Neural cell (in vitro differentiated cells): ENCODE results near the gene PCCA. TPM values are rescaled to one million over a fixed set of nuclear protein-coding genes. Genes with fewer than 3 reads are reported as not detected.

Experiments used
- H2AFZ ChIP-seq: fragments of 200-600, 300-800 bp; sonication (generic), shearing (Covaris generic); 2 replicates; pipeline ENCODE4 v1.6.0; 2014; ENCODE audit warnings: low read depth, mild to moderate bottlenecking, antibody characterized with exemption, low read length, moderate library complexity
- H3F3A ChIP-seq: fragments of 200-600 bp; shearing (Covaris generic); 2 replicates; pipeline ENCODE4 v1.6.1; 2016; ENCODE audit warnings: mild to moderate bottlenecking, moderate library complexity, mixed read lengths, antibody characterized with exemption, low read length; ENCODE audit not compliant: insufficient read depth, poor library complexity, severe bottlenecking
- H3K27ac ChIP-seq: fragments of 200-600, 300-800 bp; sonication (generic), shearing (Covaris generic); 2 replicates; pipeline ENCODE4 v1.5.1; 2014; ENCODE audit warnings: mild to moderate bottlenecking, low read length, moderate library complexity
- H3K27me3 ChIP-seq: fragments of 300-800, 200-600 bp; sonication (generic), shearing (Covaris generic); 2 replicates; pipeline ENCODE4 v1.6.0; 2014; ENCODE audit warnings: mild to moderate bottlenecking, low read depth, low read length, moderate library complexity; ENCODE audit not compliant: insufficient read depth
- H3K36me3 ChIP-seq: fragments of 300-800, 200-600 bp; sonication (generic), shearing (Covaris generic); 2 replicates; pipeline ENCODE4 v1.5.1; 2014; ENCODE audit warnings: mild to moderate bottlenecking, antibody characterized with exemption, low read length, moderate library complexity; ENCODE audit not compliant: insufficient read depth
- H3K4me2 ChIP-seq: fragments of 300-800, 200-600 bp; sonication (generic), shearing (Covaris generic); 2 replicates; pipeline ENCODE4 v1.6.0; 2014; ENCODE audit warnings: mild to moderate bottlenecking, low read length
- H3K4me3 ChIP-seq: fragments of 300-800, 200-600 bp; sonication (generic), shearing (Covaris generic); 2 replicates; pipeline ENCODE4 v1.5.1; 2014; ENCODE audit warnings: mild to moderate bottlenecking, low read length, moderate library complexity
- H3K79me2 ChIP-seq: fragments of 200-600 bp; shearing (Covaris generic); replicated peaks from 2 replicates; pipeline ENCODE4 v1.6.0; 2014; ENCODE audit warnings: mild to moderate bottlenecking, low read length, moderate library complexity; ENCODE audit not compliant: insufficient read depth
- H3K9ac ChIP-seq: fragments of 300-800, 200-600 bp; sonication (generic), shearing (Covaris generic); 2 replicates; pipeline ENCODE4 v1.6.1; 2016; ENCODE audit warnings: mild to moderate bottlenecking, low read length, mixed read lengths
- H3K9me2 ChIP-seq: fragments of 200-600 bp; shearing (Covaris generic); 2 replicates; pipeline ENCODE4 v1.6.1; 2016; ENCODE audit warnings: mild to moderate bottlenecking, low read length, mixed read lengths; ENCODE audit not compliant: insufficient read depth
- H3K9me3 ChIP-seq: fragments of 200-600, 300-800 bp; sonication (generic), shearing (Covaris generic); 2 replicates; pipeline ENCODE4 v1.6.1; 2016; ENCODE audit warnings: mild to moderate bottlenecking, mixed run types, low read length, moderate library complexity, mixed read lengths
- H4K20me1 ChIP-seq: fragments of 200-600 bp; shearing (Covaris generic); 2 replicates; pipeline ENCODE4 v1.6.1; 2016; ENCODE audit warnings: mild to moderate bottlenecking, mixed run types; ENCODE audit not compliant: insufficient read depth
- CTCF ChIP-seq: fragments of 450-650 bp; IDR thresholded peaks from 2 replicates; pipeline ENCODE4 v1.5.1; 2014; ENCODE audit warnings: antibody characterized with exemption, mild to moderate bottlenecking, moderate library complexity; ENCODE audit not compliant: poor library complexity, severe bottlenecking
- EP300 ChIP-seq: fragments of 450-650 bp; conservative IDR thresholded peaks from 2 replicates; pipeline ENCODE4 v1.6.1; 2014; ENCODE audit warnings: antibody characterized with exemption, mild to moderate bottlenecking, moderate library complexity; ENCODE audit not compliant: poor library complexity, severe bottlenecking
- EZH2 ChIP-seq: fragments of 200-600, 300-800 bp; shearing (Covaris generic), sonication (generic); IDR thresholded peaks from 2 replicates; pipeline ENCODE4 v1.6.1; 2014; ENCODE audit warnings: antibody characterized with exemption, low read length, borderline replicate concordance, mild to moderate bottlenecking; ENCODE audit not compliant: insufficient read depth, poor library complexity, severe bottlenecking
- MXI1 ChIP-seq: fragments of 450-650 bp; conservative IDR thresholded peaks from 2 replicates; pipeline ENCODE4 v1.6.1; 2014; ENCODE audit warnings: antibody characterized with exemption, mild to moderate bottlenecking; ENCODE audit not compliant: poor library complexity, severe bottlenecking
- POLR2AphosphoS5 ChIP-seq: IDR thresholded peaks from 2 replicates; pipeline ENCODE4 v1.6.1; 2012
- RAD21 ChIP-seq: fragments of 450-650 bp; conservative IDR thresholded peaks from 2 replicates; pipeline ENCODE4 v1.6.1; 2014; ENCODE audit warnings: antibody characterized with exemption, mild to moderate bottlenecking, moderate library complexity
- SMC3 ChIP-seq: fragments of 450-650 bp; conservative IDR thresholded peaks from 2 replicates; pipeline ENCODE4 v1.6.1; 2014; ENCODE audit warnings: antibody characterized with exemption, mild to moderate bottlenecking, moderate library complexity; ENCODE audit not compliant: poor library complexity
- TAF1 ChIP-seq: IDR thresholded peaks from 2 replicates; pipeline ENCODE4 v1.6.1; 2012; ENCODE audit warnings: low read depth
- polyA plus RNA-seq: library from polyadenylated mRNA; depleted of rRNA; stranded (reverse); fragments of >200 nt; gene quantifications from 2 replicates; pipeline ENCODE4 v1.2.3, GENCODE V29; 2014
- TF ChIP-seq, protein P1 (sequence below): IDR thresholded peaks from 2 replicates; pipeline ENCODE4 v1.6.1; 2012; ENCODE audit warnings: borderline replicate concordance

PCCA gene
- polyA plus RNA-seq, 1 donor from 2014 or later = 17.0 TPM

DNA sequence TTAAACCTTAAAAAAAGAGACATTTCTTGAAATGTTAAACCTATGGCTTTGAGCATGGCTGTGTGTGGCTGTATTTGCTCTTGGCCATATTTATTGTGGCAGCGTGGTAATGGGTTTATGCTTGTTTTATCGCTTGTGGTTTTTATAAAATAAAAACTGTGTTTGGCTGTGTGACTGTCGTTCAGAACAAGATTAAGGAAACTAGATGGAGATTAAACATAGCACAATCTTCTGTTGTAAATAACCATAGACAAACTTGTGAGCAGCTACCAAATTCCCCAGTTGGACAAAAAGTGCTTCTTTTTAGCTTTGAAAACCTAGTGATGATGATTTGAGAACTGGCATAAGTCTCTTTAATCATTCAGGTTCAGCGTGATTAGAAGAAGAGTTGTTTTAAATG lies 308.7 kb downstream of the PCCA start:
- no peaks in the 10 kb centered on the region for H3F3A ChIP-seq
- H3K27ac ChIP-seq = peak overlapping the region; percentile 46
- H3K9ac ChIP-seq = no peak overlapping the region
- no peak overlapping the region for H2AFZ ChIP-seq
- H4K20me1 ChIP-seq = no peaks in the 10 kb centered on the region
- H3K4me2 ChIP-seq = no peak overlapping the region
- no peaks in the 10 kb centered on the region for H3K9me3 ChIP-seq
- TF ChIP-seq EZH2 (no peak), CTCF (no peak), TAF1 (no peak), RAD21 (no peak), MXI1 (no peak), EP300 (no peak), POLR2AphosphoS5 (no peak), SMC3 (no peak)
- TF ChIP-seq, protein P1, sequence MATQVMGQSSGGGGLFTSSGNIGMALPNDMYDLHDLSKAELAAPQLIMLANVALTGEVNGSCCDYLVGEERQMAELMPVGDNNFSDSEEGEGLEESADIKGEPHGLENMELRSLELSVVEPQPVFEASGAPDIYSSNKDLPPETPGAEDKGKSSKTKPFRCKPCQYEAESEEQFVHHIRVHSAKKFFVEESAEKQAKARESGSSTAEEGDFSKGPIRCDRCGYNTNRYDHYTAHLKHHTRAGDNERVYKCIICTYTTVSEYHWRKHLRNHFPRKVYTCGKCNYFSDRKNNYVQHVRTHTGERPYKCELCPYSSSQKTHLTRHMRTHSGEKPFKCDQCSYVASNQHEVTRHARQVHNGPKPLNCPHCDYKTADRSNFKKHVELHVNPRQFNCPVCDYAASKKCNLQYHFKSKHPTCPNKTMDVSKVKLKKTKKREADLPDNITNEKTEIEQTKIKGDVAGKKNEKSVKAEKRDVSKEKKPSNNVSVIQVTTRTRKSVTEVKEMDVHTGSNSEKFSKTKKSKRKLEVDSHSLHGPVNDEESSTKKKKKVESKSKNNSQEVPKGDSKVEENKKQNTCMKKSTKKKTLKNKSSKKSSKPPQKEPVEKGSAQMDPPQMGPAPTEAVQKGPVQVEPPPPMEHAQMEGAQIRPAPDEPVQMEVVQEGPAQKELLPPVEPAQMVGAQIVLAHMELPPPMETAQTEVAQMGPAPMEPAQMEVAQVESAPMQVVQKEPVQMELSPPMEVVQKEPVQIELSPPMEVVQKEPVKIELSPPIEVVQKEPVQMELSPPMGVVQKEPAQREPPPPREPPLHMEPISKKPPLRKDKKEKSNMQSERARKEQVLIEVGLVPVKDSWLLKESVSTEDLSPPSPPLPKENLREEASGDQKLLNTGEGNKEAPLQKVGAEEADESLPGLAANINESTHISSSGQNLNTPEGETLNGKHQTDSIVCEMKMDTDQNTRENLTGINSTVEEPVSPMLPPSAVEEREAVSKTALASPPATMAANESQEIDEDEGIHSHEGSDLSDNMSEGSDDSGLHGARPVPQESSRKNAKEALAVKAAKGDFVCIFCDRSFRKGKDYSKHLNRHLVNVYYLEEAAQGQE = no peak
- H3K79me2 ChIP-seq = no peaks in the 10 kb centered on the region
- H3K27me3 ChIP-seq = no peaks in the 10 kb centered on the region
- no peaks in the 10 kb centered on the region for H3K9me2 ChIP-seq
- H3K36me3 ChIP-seq = no peaks in the 10 kb centered on the region
- no peak overlapping the region for H3K4me3 ChIP-seq

DNA sequence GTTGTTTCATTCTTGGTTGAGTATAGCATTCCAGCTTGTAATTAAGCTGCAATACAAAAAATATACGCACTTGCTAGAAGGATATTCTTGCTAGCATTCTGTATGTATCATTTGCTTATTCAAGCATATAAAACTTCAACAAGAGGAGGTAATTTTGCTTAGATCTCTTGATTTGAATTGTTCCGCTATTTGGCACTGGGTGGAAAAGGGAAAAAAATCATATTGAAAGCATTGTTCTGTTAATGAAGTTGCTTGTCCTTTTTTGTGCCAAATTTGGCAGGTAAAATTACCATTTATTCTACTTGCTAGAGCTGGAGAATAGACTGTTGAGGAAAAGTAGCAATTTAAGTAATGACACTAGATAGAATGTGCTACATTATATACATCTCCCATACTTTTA lies 309.5 kb downstream of the PCCA start:
- Histone ChIP-seq H3K4me3 (no peak overlapping the region), H3K27me3 (no peaks in the 10 kb centered on the region), H3K9me3 (no peaks in the 10 kb centered on the region), H3K79me2 (no peaks in the 10 kb centered on the region), H3K9me2 (no peaks in the 10 kb centered on the region), H3F3A (no peaks in the 10 kb centered on the region), H3K36me3 (no peaks in the 10 kb centered on the region), H3K9ac (no peak overlapping the region), H3K4me2 (no peak overlapping the region), H2AFZ (no peak overlapping the region), H4K20me1 (no peaks in the 10 kb centered on the region), H3K27ac (peak overlapping the region; percentile 46)
- TF ChIP-seq POLR2AphosphoS5 (peak; percentile 24), MXI1 (no peak), EP300 (peak; percentile 64), SMC3 (no peak), EZH2 (no peak), CTCF (no peak), TAF1 (no peak), RAD21 (no peak)
- TF ChIP-seq, protein P1 = no peak
